PC-3 (cell line): Measurements from ENCODE around the gene CAMTA1.

Experiments
- EZH2phosphoT487 ChIP-seq: fragments of 300-600 bp; sonication (generic); IDR thresholded peaks from 2 replicates; pipeline ENCODE4 v1.6.1; 2018; ENCODE audit warnings: mild to moderate bottlenecking, antibody characterized with exemption, low read length, borderline replicate concordance
- TF ChIP-seq, protein P1 (sequence below): fragments of 300-600 bp; sonication (generic); conservative IDR thresholded peaks from 2 replicates; pipeline ENCODE4 v1.5.1; 2017; ENCODE audit warnings: antibody characterized with exemption, low read depth, mild to moderate bottlenecking, low read length

DNA sequence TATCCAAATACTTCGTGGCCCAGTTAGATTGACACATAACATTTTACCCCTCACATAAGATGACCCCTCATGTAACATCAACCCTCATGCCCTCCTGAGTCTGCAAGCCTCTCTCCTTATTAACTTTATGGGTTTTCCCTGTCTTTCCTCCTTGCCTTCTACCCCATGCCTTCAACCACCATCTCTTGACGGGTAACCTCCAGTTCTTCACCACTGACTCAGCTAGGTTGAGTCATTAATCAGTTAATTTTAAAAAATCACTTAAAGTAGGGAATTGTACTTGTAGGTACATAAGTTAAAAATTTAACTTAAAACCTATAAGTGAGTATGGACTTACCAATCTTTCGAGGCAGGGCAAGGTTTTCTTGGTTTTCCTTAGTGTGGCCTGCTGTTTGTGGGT is 330.7 kb downstream of the CAMTA1 start:
- no peak for TF ChIP-seq EZH2phosphoT487
- TF ChIP-seq, protein P1, sequence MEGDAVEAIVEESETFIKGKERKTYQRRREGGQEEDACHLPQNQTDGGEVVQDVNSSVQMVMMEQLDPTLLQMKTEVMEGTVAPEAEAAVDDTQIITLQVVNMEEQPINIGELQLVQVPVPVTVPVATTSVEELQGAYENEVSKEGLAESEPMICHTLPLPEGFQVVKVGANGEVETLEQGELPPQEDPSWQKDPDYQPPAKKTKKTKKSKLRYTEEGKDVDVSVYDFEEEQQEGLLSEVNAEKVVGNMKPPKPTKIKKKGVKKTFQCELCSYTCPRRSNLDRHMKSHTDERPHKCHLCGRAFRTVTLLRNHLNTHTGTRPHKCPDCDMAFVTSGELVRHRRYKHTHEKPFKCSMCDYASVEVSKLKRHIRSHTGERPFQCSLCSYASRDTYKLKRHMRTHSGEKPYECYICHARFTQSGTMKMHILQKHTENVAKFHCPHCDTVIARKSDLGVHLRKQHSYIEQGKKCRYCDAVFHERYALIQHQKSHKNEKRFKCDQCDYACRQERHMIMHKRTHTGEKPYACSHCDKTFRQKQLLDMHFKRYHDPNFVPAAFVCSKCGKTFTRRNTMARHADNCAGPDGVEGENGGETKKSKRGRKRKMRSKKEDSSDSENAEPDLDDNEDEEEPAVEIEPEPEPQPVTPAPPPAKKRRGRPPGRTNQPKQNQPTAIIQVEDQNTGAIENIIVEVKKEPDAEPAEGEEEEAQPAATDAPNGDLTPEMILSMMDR, result no peak
